GM12875 (cell line): Measurements from ENCODE around the gene ARL4D.
"Not testable (repeated sequence)": the region's sequence is repeated elsewhere in the genome, so short reads cannot be mapped to it uniquely, and the experiment has no call there.

Experiments
- H3K4me3 ChIP-seq: one replicate; pipeline ENCODE4 v1.5.1; 2011; ENCODE audit warnings: low read depth, low read length, control low read depth
- CTCF ChIP-seq: IDR thresholded peaks from 2 replicates; pipeline ENCODE4 v1.5.1; 2011; ENCODE audit warnings: low read depth, mild to moderate bottlenecking, control low read depth, inconsistent platforms, low read length, moderate library complexity, borderline replicate concordance; ENCODE audit not compliant: insufficient read depth

The ARL4D gene

GRCh38 chr17:43372273-43372911 lies 26.4 kb upstream of the ARL4D start:
- no peak for TF ChIP-seq CTCF
- H3K4me3 ChIP-seq, result peak overlapping the region; percentile 26

- H3K4me3 ChIP-seq, result no peak overlapping the region
- TF ChIP-seq CTCF, result no peak
Observed at GRCh38 chr17:43373356-43373755, 25.4 kb upstream of the ARL4D start.

GRCh38 chr17:43375915-43376314 lies 22.9 kb upstream of the ARL4D start:
- not testable (repeated sequence) for H3K4me3 ChIP-seq

GRCh38 chr17:43377056-43377810 lies 21.6 kb upstream of the ARL4D start:
- no peak for TF ChIP-seq CTCF
- H3K4me3 ChIP-seq, result no peak overlapping the region

GRCh38 chr17:43378766-43379165 lies 20.0 kb upstream of the ARL4D start:
- TF ChIP-seq CTCF, result no peak
- no peak overlapping the region for H3K4me3 ChIP-seq

GRCh38 chr17:43380307-43380706 lies 18.5 kb upstream of the ARL4D start:
- H3K4me3 ChIP-seq, result no peak overlapping the region
- TF ChIP-seq CTCF, result no peak

- no peak for TF ChIP-seq CTCF
Observed at GRCh38 chr17:43381204-43381603, 17.6 kb upstream of the ARL4D start.

GRCh38 chr17:43381621-43382020 lies 17.2 kb upstream of the ARL4D start:
- TF ChIP-seq CTCF, result no peak
- H3K4me3 ChIP-seq, result no peak overlapping the region

More at GRCh38 chr17:43381204-43381603, 17.6 kb upstream of the ARL4D start:
- H3K4me3 ChIP-seq, result no peak overlapping the region
